K562 (cell line): ENCODE results near the gene RDH13. TPM values are rescaled to one million over a fixed set of nuclear protein-coding genes. Genes with fewer than 3 reads are reported as not detected.

ENCODE experiments used
- ESRRA ChIP-seq: fragments of 450-650 bp; IDR thresholded peaks from 2 replicates; pipeline ENCODE4 v1.6.1; 2014; ENCODE audit warnings: low read depth, mild to moderate bottlenecking, moderate library complexity, borderline replicate concordance
- HDAC2 ChIP-seq: fragments of 450-650 bp; IDR thresholded peaks from 2 replicates; pipeline ENCODE4 v1.6.1; 2016; ENCODE audit warnings: mild to moderate bottlenecking
- POLR2A ChIP-seq: fragments of 450-650 bp; conservative IDR thresholded peaks from 2 replicates; pipeline ENCODE4 v1.6.1; 2016
- SAP30 ChIP-seq: fragments of 200-600 bp; sonication (generic); IDR thresholded peaks from 2 replicates; pipeline ENCODE4 v1.6.1; 2012; ENCODE audit warnings: borderline replicate concordance, low read depth, mild to moderate bottlenecking, moderate library complexity, low read length, control low read depth, inconsistent platforms; ENCODE audit not compliant: insufficient read depth, poor library complexity, severe bottlenecking
- SIN3B ChIP-seq: fragments of 450-650 bp; IDR thresholded peaks from 2 replicates; pipeline ENCODE4 v1.6.1; 2017; ENCODE audit warnings: low read depth, mild to moderate bottlenecking, moderate library complexity
- XRCC5 ChIP-seq: fragments of 200-400 bp; formaldehyde crosslinking; IDR thresholded peaks from 2 replicates; pipeline ENCODE4 v1.6.1; 2017; ENCODE audit warnings: low read depth, mild to moderate bottlenecking, low read length
- ZNF318 ChIP-seq, 2 experiments: fragments of 450-650 bp; IDR thresholded peaks; 2 replicates each; pipeline ENCODE4 v1.6.1; 2016; ENCODE audit warnings: mild to moderate bottlenecking in 2 of 2, borderline replicate concordance in 1 of 2, low read depth in 1 of 2, moderate library complexity in 1 of 2
- ZNF583 ChIP-seq: fragments of 250-450 bp; sonication (Bioruptor Pico); IDR thresholded peaks from 2 replicates; pipeline ENCODE4 v1.4.0; 2020
- polyA plus RNA-seq, 8 experiments: library from polyadenylated mRNA; depleted of rRNA in 4 of 8; stranded (reverse) in 5 of 8; unstranded in 3 of 8; fragments of >200 nt; fragmentation: Nextera tagmentation in 2 of 8; fragmentation: Illumina TruSeq in 1 of 8; extraction: Ambion mirVana in 2 of 8; extraction: Trizol in 1 of 8; gene quantifications; 2 replicates each; pipeline versions ENCODE4 v1.2.1 to v1.2.3, GENCODE V29; 2011 to 2014; ENCODE audit warnings: inconsistent platforms in 1 of 8, missing spikeins in 1 of 8
- total RNA-seq, 7 experiments: library from RNA; depleted of rRNA in 6 of 7; stranded (reverse); fragments of >200 nt in 6 of 7; fragmentation: Illumina TruSeq in 2 of 7; extraction: Trizol in 2 of 7; gene quantifications; 2 replicates each; pipeline versions ENCODE4 v1.2.1 to v1.2.3, GENCODE V29; 2011 to 2021; ENCODE audit warnings: low replicate concordance in 1 of 7

RDH13 gene
- total and polyA plus RNA-seq, 9 of the 15 experiments (the other 6 are each of a cell fraction or from before 2014, with no cell fraction given) = 7.5 to 70.3 (median 39.5) TPM

DNA sequence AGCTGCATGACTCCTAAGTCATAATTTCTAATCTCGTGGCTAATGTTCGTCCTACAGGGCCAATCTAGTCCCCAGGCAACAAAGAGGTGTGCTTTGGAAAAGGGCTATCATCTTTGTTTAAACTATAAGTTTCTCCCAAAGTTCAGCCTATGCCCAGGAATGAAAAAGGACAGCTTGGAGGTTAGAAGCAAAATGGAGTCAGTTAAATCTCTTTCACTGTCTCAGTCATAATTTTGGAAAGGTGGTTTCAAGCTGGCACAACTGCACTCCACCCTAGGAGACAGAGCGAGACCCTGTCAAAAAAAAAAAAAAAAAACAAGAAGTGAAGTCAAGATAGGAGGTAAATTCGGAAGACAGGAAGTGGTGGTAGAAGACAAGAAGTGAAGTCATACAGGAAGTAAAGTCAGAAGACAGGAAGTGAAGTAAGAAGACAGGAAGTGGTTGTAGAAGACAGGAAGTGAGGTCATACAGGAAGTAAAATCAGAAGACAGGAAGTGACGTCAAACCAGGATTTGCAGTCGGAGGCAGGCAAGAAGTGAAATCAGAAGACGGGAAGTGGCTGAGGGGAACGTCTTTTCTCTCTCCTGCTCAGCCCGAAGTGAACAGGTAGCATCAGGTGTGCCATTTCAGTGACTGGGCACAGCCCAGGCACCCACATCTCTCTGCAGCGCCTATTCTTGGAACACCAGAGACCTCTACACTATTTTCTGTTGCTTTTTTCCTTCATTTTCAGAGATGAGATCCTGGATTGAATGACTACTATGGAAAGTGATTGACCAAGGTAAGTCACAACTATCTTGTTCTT is 57.1 kb downstream of the RDH13 start (continued):
- peak; percentile 97 for TF ChIP-seq POLR2A
- TF ChIP-seq HDAC2 = peak; percentile 80; the same call in 1 of the 2 replicates
- no peak for TF ChIP-seq XRCC5
- TF ChIP-seq ZNF583 = no peak
- TF ChIP-seq SAP30 = peak; percentile 61
- peak; percentile 84; the same call in 1 of the 2 replicates for TF ChIP-seq ESRRA
- 0 out of 2 replicates have a peak, but pooled peaks have one; percentile 36 for TF ChIP-seq SIN3B
- TF ChIP-seq ZNF318 (IDR thresholded peaks at IDR 0.05; ENCODE audit: borderline replicate concordance in 1 of 2, low read depth in 1 of 2) = peak in 1 of 2 experiments; percentile 83; a peak in 2 of 4 replicates
